Sigmoid colon (tissue), 4 donors: ENCODE results near the gene IRF2.

Experiments
- POLR2AphosphoS5 ChIP-seq, 4 donors: sonication (generic); formaldehyde crosslinking; IDR thresholded peaks; one replicate each; pipeline ENCODE4 v1.6.1; 2017; ENCODE audit warnings: antibody characterized with exemption in 4 of 4
- TF ChIP-seq, protein P1 (sequence below), 4 experiments: fragments of 450-650 bp in 3 of 4; fragments of 200-600 bp in 1 of 4; IDR thresholded peaks; one replicate each; pipeline ENCODE4 v1.5.1; 2016 to 2019; ENCODE audit warnings: antibody characterized with exemption in 4 of 4, mild to moderate bottlenecking in 3 of 4, moderate library complexity in 2 of 4

DNA sequence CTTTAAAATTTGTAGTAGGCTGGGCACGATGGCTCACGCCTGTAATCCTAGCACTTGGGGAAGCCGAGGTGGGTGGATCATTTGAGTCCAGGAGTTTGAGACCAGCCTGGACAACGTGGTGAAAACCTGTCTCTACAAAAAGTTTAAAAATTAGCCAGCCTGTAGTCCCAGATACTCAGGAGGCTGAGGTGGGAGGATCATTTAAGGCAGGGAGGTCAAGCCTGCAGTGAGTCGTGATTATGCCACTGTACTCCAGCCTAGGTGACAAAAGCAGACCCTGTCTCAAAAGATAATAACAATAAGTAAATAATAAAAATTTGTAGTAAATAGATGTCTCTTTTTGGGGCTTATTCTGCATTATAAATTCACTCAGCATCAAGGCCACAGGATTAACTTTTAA lies 118.5 kb downstream of the IRF2 start:
- TF ChIP-seq, protein P1, sequence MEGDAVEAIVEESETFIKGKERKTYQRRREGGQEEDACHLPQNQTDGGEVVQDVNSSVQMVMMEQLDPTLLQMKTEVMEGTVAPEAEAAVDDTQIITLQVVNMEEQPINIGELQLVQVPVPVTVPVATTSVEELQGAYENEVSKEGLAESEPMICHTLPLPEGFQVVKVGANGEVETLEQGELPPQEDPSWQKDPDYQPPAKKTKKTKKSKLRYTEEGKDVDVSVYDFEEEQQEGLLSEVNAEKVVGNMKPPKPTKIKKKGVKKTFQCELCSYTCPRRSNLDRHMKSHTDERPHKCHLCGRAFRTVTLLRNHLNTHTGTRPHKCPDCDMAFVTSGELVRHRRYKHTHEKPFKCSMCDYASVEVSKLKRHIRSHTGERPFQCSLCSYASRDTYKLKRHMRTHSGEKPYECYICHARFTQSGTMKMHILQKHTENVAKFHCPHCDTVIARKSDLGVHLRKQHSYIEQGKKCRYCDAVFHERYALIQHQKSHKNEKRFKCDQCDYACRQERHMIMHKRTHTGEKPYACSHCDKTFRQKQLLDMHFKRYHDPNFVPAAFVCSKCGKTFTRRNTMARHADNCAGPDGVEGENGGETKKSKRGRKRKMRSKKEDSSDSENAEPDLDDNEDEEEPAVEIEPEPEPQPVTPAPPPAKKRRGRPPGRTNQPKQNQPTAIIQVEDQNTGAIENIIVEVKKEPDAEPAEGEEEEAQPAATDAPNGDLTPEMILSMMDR (IDR thresholded peaks at IDR 0.05) = no peak
- no peak for TF ChIP-seq POLR2AphosphoS5 (IDR thresholded peaks at IDR 0.05)
